HFFc6 (cell line): Measurements from ENCODE around the gene AKAP13. TPM values are rescaled to one million over a fixed set of nuclear protein-coding genes. Genes with fewer than 3 reads are reported as not detected.

Experiments used
- DNase-seq: peaks from one replicate; pipeline ENCODE4 v3.0.0-alpha.2; 2018
- H3K27ac Mint-ChIP-seq: 2 replicates; pipeline ENCODE4 v1.8.0; 2020; ENCODE audit warnings: mild to moderate bottlenecking, mixed read lengths
- H3K27me3 Mint-ChIP-seq: 2 replicates; pipeline ENCODE4 v1.8.0; 2021; ENCODE audit warnings: mild to moderate bottlenecking, moderate library complexity, mixed read lengths; ENCODE audit not compliant: insufficient read depth
- H3K36me3 Mint-ChIP-seq: 2 replicates; pipeline ENCODE4 v1.8.0; 2021; ENCODE audit warnings: low read depth, mixed read lengths
- H3K4me1 Mint-ChIP-seq: 2 replicates; pipeline ENCODE4 v1.8.0; 2020; ENCODE audit warnings: low read depth, mixed read lengths
- H3K4me3 Mint-ChIP-seq: 2 replicates; pipeline ENCODE4 v1.8.0; 2020; ENCODE audit warnings: mild to moderate bottlenecking, moderate library complexity, mixed read lengths
- H3K9me3 Mint-ChIP-seq: 2 replicates; pipeline ENCODE4 v1.8.0; 2020; ENCODE audit warnings: mild to moderate bottlenecking, mixed read lengths
- CTCF ChIP-seq: fragments of 200-600 bp; sonication (generic); IDR thresholded peaks from 2 replicates; pipeline ENCODE4 v1.5.0; 2021; ENCODE audit warnings: antibody characterized with exemption, mild to moderate bottlenecking
- total RNA-seq, 6 experiments: library from RNA; stranded (reverse); fragmentation: NEBNext Ultra II Directional; extraction: Animal tissue kit (Norgen Biotek cat#: 25700); gene quantifications; 2 replicates in 1 of 6; 3 replicates in 5 of 6; pipeline ENCODE4 v1.2.3, GENCODE V29; 2021

AKAP13 gene
- total RNA-seq, 6 experiments from 2014 or later: 29.0 to 51.3 (median 35.6) TPM

- Mint-ChIP-seq H3K9me3 (no peaks in the 10 kb centered on the region), H3K27me3 (no peaks in the 10 kb centered on the region), H3K4me1 (0 out of 2 replicates have a peak, but pooled peaks cover 7% of the 10 kb centered on the region), H3K36me3 (peaks cover 32% of the 10 kb centered on the region), H3K4me3 (no peak overlapping the region), H3K27ac (no peak overlapping the region)
- TF ChIP-seq CTCF: no peak
- DNase-seq: no peak
Measured at GRCh38 chr15:85718271-85718971, 338.0 kb downstream of the AKAP13 start.

- H3K4me3 Mint-ChIP-seq: no peak overlapping the region
- no peak overlapping the region for H3K27ac Mint-ChIP-seq
- peaks cover 30% of the 10 kb centered on the region for H3K36me3 Mint-ChIP-seq
- no peak for TF ChIP-seq CTCF
- no peaks in the 10 kb centered on the region for H3K9me3 Mint-ChIP-seq
- no peak for DNase-seq
- peaks cover 9% of the 10 kb centered on the region for H3K4me1 Mint-ChIP-seq
- H3K27me3 Mint-ChIP-seq: no peaks in the 10 kb centered on the region
Measured at GRCh38 chr15:85718981-85719380, 338.6 kb downstream of the AKAP13 start.

- H3K9me3 Mint-ChIP-seq: no peaks in the 10 kb centered on the region
- no peak for DNase-seq
- H3K27me3 Mint-ChIP-seq: no peaks in the 10 kb centered on the region
- H3K4me1 Mint-ChIP-seq: peaks cover 37% of the 10 kb centered on the region
- H3K36me3 Mint-ChIP-seq: peaks cover 32% of the 10 kb centered on the region
- H3K27ac Mint-ChIP-seq: no peak overlapping the region; the same call in 1 of the 2 replicates
- no peak for TF ChIP-seq CTCF
- H3K4me3 Mint-ChIP-seq: no peak overlapping the region
Measured at GRCh38 chr15:85722374-85723152, 342.2 kb downstream of the AKAP13 start.

- Mint-ChIP-seq H3K9me3 (no peaks in the 10 kb centered on the region), H3K4me1 (peaks cover 38% of the 10 kb centered on the region), H3K4me3 (no peak overlapping the region), H3K27me3 (no peaks in the 10 kb centered on the region), H3K27ac (no peak overlapping the region; the same call in 1 of the 2 replicates), H3K36me3 (peaks cover 27% of the 10 kb centered on the region)
- DNase-seq: no peak
- TF ChIP-seq CTCF: no peak
Measured at GRCh38 chr15:85723960-85724945, 343.9 kb downstream of the AKAP13 start.

GRCh38 chr15:85725019-85725418 lies 344.6 kb downstream of the AKAP13 start:
- TF ChIP-seq CTCF: no peak
- H3K27me3 Mint-ChIP-seq: no peaks in the 10 kb centered on the region
- no peak for DNase-seq
- peaks cover 40% of the 10 kb centered on the region for H3K4me1 Mint-ChIP-seq
- H3K36me3 Mint-ChIP-seq: peaks cover 27% of the 10 kb centered on the region
- H3K9me3 Mint-ChIP-seq: no peaks in the 10 kb centered on the region
- no peak overlapping the region for H3K4me3 Mint-ChIP-seq
- no peak overlapping the region for H3K27ac Mint-ChIP-seq
